ENCODE data around the gene ASPN.
"Not testable (repeated sequence)": the region's sequence is repeated elsewhere in the genome, so short reads cannot be mapped to it uniquely, and the experiment has no call there.

Gene ASPN

GRCh38 chr9:92426501-92427145 is 55.7 kb downstream of the ASPN start:
- no peak for DNase-seq (ENCODE audit: low read depth in 2 of 2)
- no peak for TF ChIP-seq CTCF (IDR thresholded peaks at IDR 0.05; ENCODE audit: low read depth, low read length)
- H3K4me3 ChIP-seq (replicated peaks in 1 of 2; ENCODE audit: low read depth in 2 of 2, low read length in 2 of 2), result no peak overlapping the region

GRCh38 chr9:92425474-92425873 is 56.8 kb downstream of the ASPN start:
- no peak for TF ChIP-seq CTCF (IDR thresholded peaks at IDR 0.05; ENCODE audit: low read depth, low read length)
- no peak overlapping the region for H3K4me3 ChIP-seq (replicated peaks in 1 of 2; ENCODE audit: low read depth in 2 of 2, low read length in 2 of 2)
- peak; percentile 24 to 53 for DNase-seq (ENCODE audit: low read depth in 2 of 2)

GRCh38 chr9:92424340-92424739 is 58.0 kb downstream of the ASPN start, which contains the start of gene OMD:
TSS of gene OMD (minus strand) at chr9:92424471. CDS start at chr9:92417558, 6,913 bp downstream.
- DNase-seq (ENCODE audit: low read depth in 2 of 2), result peak; percentile 35 to 37
- no peak for TF ChIP-seq CTCF (IDR thresholded peaks at IDR 0.05; ENCODE audit: low read depth, low read length)
- H3K4me3 ChIP-seq (replicated peaks in 1 of 2; ENCODE audit: low read depth in 2 of 2, low read length in 2 of 2), result no peak within 1 kb of the TSS

GRCh38 chr9:92423612-92424011 is 58.7 kb downstream of the ASPN start:
- no peak for TF ChIP-seq CTCF (IDR thresholded peaks at IDR 0.05; ENCODE audit: low read depth, low read length)
- no peak overlapping the region for H3K4me3 ChIP-seq (replicated peaks in 1 of 2; ENCODE audit: low read depth in 2 of 2, low read length in 2 of 2)
- no peak for DNase-seq (ENCODE audit: low read depth in 2 of 2)

GRCh38 chr9:92422611-92423338 is 59.5 kb downstream of the ASPN start:
- no peak for TF ChIP-seq CTCF (IDR thresholded peaks at IDR 0.05; ENCODE audit: low read depth, low read length)
- no peak overlapping the region for H3K4me3 ChIP-seq (replicated peaks in 1 of 2; ENCODE audit: low read depth in 2 of 2, low read length in 2 of 2)
- no peak for DNase-seq (ENCODE audit: low read depth in 2 of 2)

GRCh38 chr9:92414566-92414965 is 67.7 kb downstream of the ASPN start:
- no peak overlapping the region for H3K4me3 ChIP-seq (replicated peaks in 1 of 2; ENCODE audit: low read depth in 2 of 2, low read length in 2 of 2)
- DNase-seq (ENCODE audit: low read depth in 2 of 2), result no peak
- no peak for TF ChIP-seq CTCF (IDR thresholded peaks at IDR 0.05; ENCODE audit: low read depth, low read length)

GRCh38 chr9:92411157-92411556 is 71.1 kb downstream of the ASPN start:
- peak in 1 of 2 donors; percentile 14 for DNase-seq (ENCODE audit: low read depth in 2 of 2)
- not testable (repeated sequence) for H3K4me3 ChIP-seq (replicated peaks in 1 of 2; ENCODE audit: low read depth in 2 of 2, low read length in 2 of 2)
